ENCODE measurements around the gene RALGAPA2.

Gene RALGAPA2

GRCh38 chr20:20747298-20747697 is 34.9 kb upstream of the RALGAPA2 start:
- no peak for TF ChIP-seq CTCF (IDR thresholded peaks at IDR 0.05)

- TF ChIP-seq CTCF (IDR thresholded peaks at IDR 0.05) = no peak
These were observed 31.8 kb upstream of the RALGAPA2 start for GRCh38 chr20:20744170-20744725.

DNA sequence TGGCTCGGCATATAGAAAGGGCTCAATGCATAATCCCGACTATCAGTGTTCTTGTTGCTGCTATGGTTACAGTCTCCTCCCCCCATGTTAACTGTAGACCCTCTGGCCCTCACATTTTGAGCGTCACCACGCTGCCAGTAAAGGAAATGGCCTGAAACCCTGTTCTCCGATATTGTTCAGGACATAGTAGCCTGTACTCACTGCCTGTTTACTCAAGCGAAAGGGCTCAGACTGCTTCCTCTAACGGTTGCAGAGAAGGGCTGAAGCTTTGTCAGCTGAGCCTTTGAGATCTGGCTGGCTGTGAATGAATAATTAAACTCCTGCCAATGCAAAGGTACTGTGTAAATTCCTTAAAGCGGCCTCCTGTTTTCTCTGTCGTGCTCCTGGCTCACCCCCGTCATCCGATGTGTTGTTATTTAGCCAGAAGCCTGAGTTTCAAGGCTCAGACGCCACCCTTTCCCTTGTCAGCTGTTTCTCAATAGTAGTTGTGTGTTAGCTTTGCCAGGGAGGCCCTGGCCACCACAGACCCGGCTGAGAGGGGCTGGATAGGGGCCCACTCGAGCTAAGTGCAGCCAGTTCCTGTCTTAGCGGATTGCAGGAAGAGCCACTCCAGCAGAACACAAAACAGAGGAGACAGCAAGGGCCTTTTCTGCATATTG is 31.2 kb upstream of the RALGAPA2 start:
- no peak for TF ChIP-seq CTCF (IDR thresholded peaks at IDR 0.05)

GRCh38 chr20:20741087-20742045 is 28.9 kb upstream of the RALGAPA2 start:
- TF ChIP-seq CTCF (IDR thresholded peaks at IDR 0.05) = no peak

GRCh38 chr20:20740541-20740940 is 28.1 kb upstream of the RALGAPA2 start:
- no peak for TF ChIP-seq CTCF (IDR thresholded peaks at IDR 0.05)

- TF ChIP-seq CTCF (IDR thresholded peaks at IDR 0.05) = no peak
These were observed 24.7 kb upstream of the RALGAPA2 start for GRCh38 chr20:20737158-20737557.

DNA sequence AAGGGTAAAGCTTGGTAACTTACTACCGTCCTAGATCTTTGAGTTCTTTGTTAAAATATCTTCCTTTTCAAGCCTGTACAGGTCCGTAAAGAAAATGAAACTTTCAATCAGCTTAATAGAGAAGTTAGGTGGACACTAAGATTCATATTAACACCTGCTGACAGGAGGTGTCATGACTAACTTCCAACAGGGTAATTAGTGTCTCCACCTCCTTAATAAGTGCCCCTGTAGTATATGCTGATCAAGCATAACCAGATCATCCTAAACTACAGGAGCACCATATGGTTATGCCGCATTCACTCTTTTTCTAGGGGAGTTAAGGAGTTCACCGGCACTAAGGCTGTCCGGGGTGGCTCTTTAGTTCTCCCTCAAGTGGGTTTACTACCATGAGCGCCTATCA is 23.9 kb upstream of the RALGAPA2 start:
- no peak for TF ChIP-seq CTCF (IDR thresholded peaks at IDR 0.05)

Measured in LNCAP (cell line).